Frontal cortex (tissue), 4 donors: ENCODE data around the gene ISCA2. TPM values are rescaled to one million over a fixed set of nuclear protein-coding genes. Genes with fewer than 3 reads are reported as not detected.

ENCODE experiments used
- DNase-seq, 2 donors: peaks; one replicate each; pipeline ENCODE4 v3.0.0; 2012; ENCODE audit warnings: low spot score in 2 of 2
- FAIRE-seq: peaks from 2 replicates; lab custom pipeline; 2012; peaks lifted over from hg19 to GRCh38; lab: Jason Lieb, UNC
- total RNA-seq: library from RNA; depleted of rRNA; stranded (reverse); fragments of >200 nt; gene quantifications from one replicate; pipeline ENCODE4 v1.2.3, GENCODE V29; 2014
- donor health status: control.
- donor health status: control.
- donor health status: control.

ISCA2 gene
- total RNA-seq, 1 donor from 2014 or later = 17.1 TPM

- DNase-seq (peak in 1 of 2 donors; percentile 35), FAIRE-seq (no peak)
Measured at GRCh38 chr14:74478996-74479635, 14.4 kb upstream of the ISCA2 start.

- DNase-seq (no peak), FAIRE-seq (no peak)
Measured at GRCh38 chr14:74480046-74480445, 13.5 kb upstream of the ISCA2 start.

GRCh38 chr14:74482571-74482970 is 11.0 kb upstream of the ISCA2 start:
- FAIRE-seq = no peak
- no peak for DNase-seq

- FAIRE-seq (no peak), DNase-seq (no peak)
Measured at GRCh38 chr14:74483321-74483720, 10.2 kb upstream of the ISCA2 start.

GRCh38 chr14:74486164-74486563 is 7.4 kb upstream of the ISCA2 start:
- no peak for FAIRE-seq
- DNase-seq = no peak

GRCh38 chr14:74488786-74489397 is 4.7 kb upstream of the ISCA2 start:
- FAIRE-seq = no peak
- DNase-seq = no peak

- no peak for FAIRE-seq
Measured at GRCh38 chr14:74490486-74490885, 3.1 kb upstream of the ISCA2 start.

GRCh38 chr14:74491956-74492775 is 1.4 kb upstream of the ISCA2 start:
- FAIRE-seq (no peak), DNase-seq (no peak)

More at GRCh38 chr14:74490486-74490885, 3.1 kb upstream of the ISCA2 start:
- no peak for DNase-seq

- DNase-seq = no peak
- FAIRE-seq = no peak
Measured at GRCh38 chr14:74492776-74493342, 706 bp upstream of the ISCA2 start, which contains the start of gene NPC2. Gene NPC2 (minus strand): TSS chr14:74493305. CDS start chr14:74493274, 31 bp downstream.

- FAIRE-seq (no peak), DNase-seq (no peak)
Measured at GRCh38 chr14:74495356-74495755, 1.8 kb downstream of the ISCA2 start.

GRCh38 chr14:74500417-74501134 is 7.0 kb downstream of the ISCA2 start:
- DNase-seq (no peak), FAIRE-seq (no peak)

GRCh38 chr14:74501135-74501614 is 7.6 kb downstream of the ISCA2 start:
- no peak for FAIRE-seq
- DNase-seq = peak; percentile 29 to 70

- no peak for DNase-seq
- no peak for FAIRE-seq
Measured at GRCh38 chr14:74501691-74502090, 8.1 kb downstream of the ISCA2 start.

- DNase-seq = no peak
- FAIRE-seq = no peak
Measured at GRCh38 chr14:74502236-74503019, 8.9 kb downstream of the ISCA2 start.

- no peak for DNase-seq
- no peak for FAIRE-seq
Measured at GRCh38 chr14:74503291-74503937, 9.8 kb downstream of the ISCA2 start.

GRCh38 chr14:74503938-74504335 is 10.4 kb downstream of the ISCA2 start:
- no peak for FAIRE-seq

GRCh38 chr14:74504412-74504811 is 10.8 kb downstream of the ISCA2 start:
- DNase-seq = no peak
- no peak for FAIRE-seq

More at GRCh38 chr14:74503938-74504335, 10.4 kb downstream of the ISCA2 start:
- no peak for DNase-seq
